CD4-positive, alpha-beta memory T cell (primary cell): ENCODE results near the gene GPRC5B. TPM values are rescaled to one million over a fixed set of nuclear protein-coding genes. Genes with fewer than 3 reads are reported as not detected.

Source experiments
- CTCF ChIA-PET: fragments of 350-600 bp; sonication (Branson Sonifier 250); formaldehyde crosslinking; loops from one replicate; lab custom pipeline; 2021; ENCODE audit warnings: inconsistent platforms; ENCODE audit not compliant: partially characterized antibody; lab: Charles Lee
- POLR2A ChIA-PET: fragments of 350-600 bp; sonication (Branson Sonifier 250); formaldehyde crosslinking; loops from one replicate; lab custom pipeline; 2021; ENCODE audit not compliant: partially characterized antibody; lab: Charles Lee
- DNase-seq, 5 donors: peaks; one replicate each; pipeline versions ENCODE4 v3.0.0 to v3.0.0-alpha.2; 2020 to 2022; ENCODE audit warnings: mixed read lengths in 1 of 5
- H3K27ac ChIP-seq: one replicate; pipeline ENCODE4 v1.7.0; 2013; ENCODE audit warnings: low read depth, low read length
- H3K27me3 ChIP-seq: 2 replicates; pipeline ENCODE4 v1.7.0; 2013; ENCODE audit warnings: mild to moderate bottlenecking, low read length, moderate library complexity; ENCODE audit not compliant: insufficient read depth
- H3K36me3 ChIP-seq: 2 replicates; pipeline ENCODE4 v1.7.0; 2013; ENCODE audit warnings: mild to moderate bottlenecking, low read length, moderate library complexity; ENCODE audit not compliant: insufficient read depth
- H3K4me1 ChIP-seq: 2 replicates; pipeline ENCODE4 v1.7.0; 2013; ENCODE audit warnings: mild to moderate bottlenecking, low read length, moderate library complexity; ENCODE audit not compliant: insufficient read depth
- H3K4me3 ChIP-seq, 2 donors: one replicate each; pipeline ENCODE4 v1.7.0; 2013; ENCODE audit warnings: low read length in 2 of 2, mild to moderate bottlenecking in 1 of 2
- H3K9me3 ChIP-seq, 2 donors: one replicate each; pipeline ENCODE4 v1.7.0; 2013; ENCODE audit warnings: low read length in 2 of 2, control low read depth in 1 of 2; ENCODE audit not compliant: control insufficient read depth in 1 of 2
- H3K27ac Mint-ChIP-seq, 7 donors: one replicate each; pipeline ENCODE4 v1.8.0; 2020 to 2021; ENCODE audit warnings: mixed read lengths in 7 of 7, mild to moderate bottlenecking in 6 of 7, inconsistent platforms in 3 of 7, moderate library complexity in 3 of 7
- H3K27me3 Mint-ChIP-seq, 2 donors: one replicate each; pipeline ENCODE4 v1.8.0; 2020 to 2021; ENCODE audit warnings: mixed read lengths in 2 of 2
- H3K36me3 Mint-ChIP-seq, 2 donors: one replicate each; pipeline ENCODE4 v1.8.0; 2020 to 2021; ENCODE audit warnings: mixed read lengths in 2 of 2, inconsistent platforms in 1 of 2, mild to moderate bottlenecking in 1 of 2
- H3K4me1 Mint-ChIP-seq, 4 donors: one replicate each; pipeline ENCODE4 v1.8.0; 2020 to 2021; ENCODE audit warnings: mixed read lengths in 4 of 4, mild to moderate bottlenecking in 1 of 4
- H3K4me3 Mint-ChIP-seq, 8 donors: one replicate each; pipeline ENCODE4 v1.8.0; 2020 to 2021; ENCODE audit warnings: mixed read lengths in 8 of 8, mild to moderate bottlenecking in 7 of 8, moderate library complexity in 6 of 8, inconsistent platforms in 3 of 8
- H3K9me3 Mint-ChIP-seq, 8 donors: one replicate each; pipeline ENCODE4 v1.8.0; 2020 to 2021; ENCODE audit warnings: mixed read lengths in 8 of 8, mild to moderate bottlenecking in 5 of 8, inconsistent platforms in 3 of 8, moderate library complexity in 1 of 8
- intact Hi-C: fragments of 100-400 bp; cut with micrococcal nuclease; formaldehyde crosslinking; loops from one replicate; pipeline ENCODE4 v1.15.1; 2023
- polyA plus RNA-seq, 2 donors: library from polyadenylated mRNA; unstranded; fragments of 300-500 nt; fragmentation: Illumina TruSeq; gene quantifications; one replicate each; pipeline ENCODE4 v1.2.3, GENCODE V29; 2021
- total RNA-seq, 2 experiments: library from RNA; stranded (reverse); gene quantifications; one replicate each; pipeline ENCODE4 v1.2.3, GENCODE V29; 2021

GPRC5B gene
- total and polyA plus RNA-seq, 4 experiments from 2014 or later, result 1.7 to 2.4 TPM; not detected in 2

DNA sequence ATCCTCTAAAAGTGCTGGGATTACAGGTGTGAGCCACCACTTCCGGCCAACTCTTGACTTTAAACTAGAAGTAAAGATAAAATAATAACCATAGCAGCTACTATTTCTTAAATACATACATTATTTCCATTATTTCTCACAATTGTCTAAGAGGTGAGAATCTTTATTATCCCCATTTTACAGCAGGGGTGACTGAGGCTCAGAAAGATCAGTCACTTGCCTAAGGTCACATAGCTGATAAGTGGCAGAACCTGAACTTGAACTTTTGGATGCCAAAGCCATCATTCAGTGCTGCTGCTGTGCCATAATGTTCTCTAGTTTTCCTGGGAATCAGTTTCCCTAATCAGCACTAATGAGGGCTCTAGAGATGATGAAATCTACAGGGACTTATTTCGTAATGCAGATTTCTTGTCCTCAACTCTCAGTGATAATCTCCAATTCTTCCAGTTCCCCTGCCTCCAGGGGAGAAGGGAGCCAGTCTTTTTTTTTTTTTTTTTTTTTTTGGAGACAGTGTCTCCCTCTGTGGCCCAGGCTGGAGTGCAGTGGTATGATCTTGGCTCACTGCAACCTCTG lies 25.2 kb upstream of the GPRC5B start:
- peaks cover 7% of the 10 kb centered on the region for H3K4me1 ChIP-seq
- POLR2A ChIA-PET, result no interaction called here
- CTCF ChIA-PET, result interaction anchor here (1.3 to 5.7 kb wide), 2 partner anchors 20 to 474 kb away, joined by 6 to 60 read pairs; no protein-coding TSS in a partner anchor
- peaks cover 8 to 10% (median 8%) of the 10 kb centered on the region in 4 donors for H3K4me1 Mint-ChIP-seq
- H3K27me3 ChIP-seq, result no peaks in the 10 kb centered on the region
- no peak overlapping the region for H3K4me3 ChIP-seq
- DNase-seq, result no peak
- no peaks in the 10 kb centered on the region for H3K36me3 Mint-ChIP-seq
- no peaks in the 10 kb centered on the region for H3K9me3 ChIP-seq
- H3K27ac Mint-ChIP-seq, result no peak overlapping the region
- peaks cover 0 to 5% (median 0%) of the 10 kb centered on the region in 8 donors for H3K9me3 Mint-ChIP-seq
- H3K27me3 Mint-ChIP-seq, result peaks cover 6 to 12% of the 10 kb centered on the region in 2 donors
- intact Hi-C loops, result loop anchor here (5.0 kb wide), 1 partner anchor 392 kb away; no protein-coding TSS in a partner anchor
- H3K27ac ChIP-seq, result no peak overlapping the region
- no peak overlapping the region for H3K4me3 Mint-ChIP-seq
- no peaks in the 10 kb centered on the region for H3K36me3 ChIP-seq

DNA sequence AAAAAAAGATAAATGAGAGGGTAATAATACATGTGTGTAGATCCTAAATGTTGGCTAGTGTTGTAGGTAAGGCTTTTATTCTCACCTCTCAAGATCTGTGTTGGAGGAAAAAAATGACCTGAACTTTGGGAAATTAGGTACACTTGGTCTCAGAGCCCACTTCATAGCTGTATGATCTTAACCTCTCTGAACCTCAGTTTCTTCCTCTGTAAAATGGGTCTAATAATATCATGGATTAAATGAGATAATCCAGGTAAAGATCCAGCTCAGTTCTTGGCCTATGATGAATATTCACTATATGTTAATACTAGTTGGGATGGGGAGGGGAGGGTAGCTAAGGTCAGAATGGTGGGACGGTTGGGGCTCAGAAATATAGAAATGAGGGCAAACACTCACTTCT lies 24.3 kb upstream of the GPRC5B start:
- intact Hi-C loops, result loop anchor here (5.0 kb wide), 1 partner anchor 393 kb away; no protein-coding TSS in a partner anchor
- CTCF ChIA-PET, result interaction anchor here (1.3 to 5.7 kb wide), 7 partner anchors 11 to 475 kb away, joined by 3 to 60 read pairs (median 11); no protein-coding TSS in a partner anchor
- H3K27me3 ChIP-seq, result no peaks in the 10 kb centered on the region
- Mint-ChIP-seq H3K9me3 (peaks cover 0 to 5% (median 0%) of the 10 kb centered on the region in 8 donors), H3K4me1 (peaks cover 8 to 10% (median 8%) of the 10 kb centered on the region in 4 donors), H3K27me3 (peaks cover 6 to 12% of the 10 kb centered on the region in 2 donors), H3K36me3 (no peaks in the 10 kb centered on the region), H3K4me3 (no peak overlapping the region), H3K27ac (no peak overlapping the region)
- H3K9me3 ChIP-seq, result no peaks in the 10 kb centered on the region
- DNase-seq, result no peak
- H3K4me3 ChIP-seq, result no peak overlapping the region
- no peak overlapping the region for H3K27ac ChIP-seq
- H3K4me1 ChIP-seq, result peaks cover 7% of the 10 kb centered on the region
- POLR2A ChIA-PET, result no interaction called here
- no peaks in the 10 kb centered on the region for H3K36me3 ChIP-seq

DNA sequence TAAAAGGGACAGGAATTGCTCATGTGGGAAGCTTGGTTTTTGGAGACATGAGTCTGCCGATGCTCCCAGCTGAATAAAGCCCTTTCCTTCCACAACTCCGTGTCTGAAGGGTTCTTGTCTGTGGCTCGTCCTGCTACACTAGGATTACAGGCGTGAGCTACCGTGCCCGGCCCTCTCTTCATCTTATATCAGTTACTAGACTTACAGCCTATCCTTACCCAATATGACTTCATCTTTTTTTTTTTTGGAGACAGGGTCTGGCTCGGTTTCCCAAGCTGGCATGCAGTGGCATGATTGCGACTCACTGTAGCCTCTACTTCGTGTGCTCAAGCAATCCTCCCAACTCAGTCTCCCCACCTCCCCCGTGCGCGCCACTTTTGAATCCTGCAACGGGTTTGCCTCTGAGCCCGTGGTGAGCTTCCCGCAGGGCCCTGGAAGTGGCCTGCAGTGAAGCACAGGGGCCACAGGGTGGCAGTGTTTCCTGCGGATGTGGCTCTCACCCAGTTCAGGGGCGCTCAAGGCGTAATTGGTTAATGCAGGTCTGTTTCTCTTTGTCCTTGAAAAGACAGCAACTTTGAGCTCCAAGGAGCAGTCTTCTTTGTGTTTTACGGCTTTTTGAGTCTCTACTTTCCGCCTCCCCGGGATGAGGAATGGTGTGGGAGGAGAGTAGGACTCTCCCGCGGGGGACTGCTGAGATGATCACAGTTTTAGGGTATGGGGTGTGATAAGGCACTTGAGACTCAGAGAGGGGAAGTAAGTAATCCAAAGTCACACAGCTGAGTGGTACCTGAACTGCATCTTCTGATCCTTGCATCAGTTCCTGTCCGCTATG lies 22.7 kb upstream of the GPRC5B start:
- Mint-ChIP-seq H3K4me1 (peaks cover 8 to 10% (median 8%) of the 10 kb centered on the region in 4 donors), H3K27ac (peak overlapping the region in 3 of 7 donors; percentile 5 to 64 (median 57)), H3K9me3 (peaks cover 0 to 3% (median 0%) of the 10 kb centered on the region in 8 donors), H3K36me3 (no peaks in the 10 kb centered on the region), H3K4me3 (peak overlapping the region; percentile 24 to 77 (median 70)), H3K27me3 (peaks cover 6 to 12% of the 10 kb centered on the region in 2 donors)
- intact Hi-C loops, result loop anchor here (1.0 to 5.0 kb wide), 2 partner anchors 395 to 478 kb away; no protein-coding TSS in a partner anchor
- Histone ChIP-seq H3K27me3 (no peaks in the 10 kb centered on the region), H3K36me3 (no peaks in the 10 kb centered on the region), H3K4me1 (peaks cover 7% of the 10 kb centered on the region), H3K4me3 (no peak overlapping the region), H3K27ac (no peak overlapping the region), H3K9me3 (no peaks in the 10 kb centered on the region)
- ChIA-PET CTCF (interaction anchor here (0.6 to 5.7 kb wide), 33 partner anchors 9 to 476 kb away, joined by 3 to 60 read pairs (median 4); partner anchors contain the start of genes IQCK, KNOP1 and VPS35L), POLR2A (interaction anchor here (1.2 kb wide), 1 partner anchor 21 kb away, joined by 3 read pairs; no protein-coding TSS in a partner anchor)
- DNase-seq, result peak; percentile 59 to 68 (median 66)

DNA sequence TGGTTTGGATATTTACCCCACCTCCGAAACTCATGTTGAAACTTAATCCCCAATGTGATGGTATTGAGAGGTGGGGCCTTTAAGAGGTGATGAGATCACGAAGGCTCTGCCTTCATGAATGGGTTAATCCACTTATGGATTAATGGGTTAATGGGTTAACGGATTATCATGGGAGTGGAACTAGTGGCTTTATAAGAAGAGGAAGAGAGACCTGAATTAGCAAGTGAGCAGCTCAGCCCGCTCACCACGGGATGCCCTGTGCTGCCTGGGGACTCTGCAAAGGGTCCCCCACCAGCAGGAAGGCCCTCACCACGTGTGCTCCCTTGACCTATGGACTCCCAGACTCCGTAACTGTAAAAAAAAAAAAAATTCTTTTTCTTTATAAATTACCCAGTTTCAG lies 16.5 kb upstream of the GPRC5B start:
- Mint-ChIP-seq H3K4me1 (peaks cover 0 to 4% (median 3%) of the 10 kb centered on the region in 4 donors), H3K27me3 (peaks cover 6 to 10% of the 10 kb centered on the region in 2 donors), H3K9me3 (no peaks in the 10 kb centered on the region), H3K4me3 (no peak overlapping the region), H3K27ac (no peak overlapping the region), H3K36me3 (no peaks in the 10 kb centered on the region)
- intact Hi-C loops, result no loop called here
- Histone ChIP-seq H3K27ac (no peak overlapping the region), H3K9me3 (no peaks in the 10 kb centered on the region), H3K4me3 (no peak overlapping the region), H3K36me3 (no peaks in the 10 kb centered on the region), H3K4me1 (no peaks in the 10 kb centered on the region), H3K27me3 (no peaks in the 10 kb centered on the region)
- ChIA-PET CTCF (interaction anchor here (1.0 to 1.7 kb wide), 2 partner anchors 10 to 11 kb away, joined by 4 read pairs; no protein-coding TSS in a partner anchor), POLR2A (no interaction called here)
- no peak for DNase-seq

DNA sequence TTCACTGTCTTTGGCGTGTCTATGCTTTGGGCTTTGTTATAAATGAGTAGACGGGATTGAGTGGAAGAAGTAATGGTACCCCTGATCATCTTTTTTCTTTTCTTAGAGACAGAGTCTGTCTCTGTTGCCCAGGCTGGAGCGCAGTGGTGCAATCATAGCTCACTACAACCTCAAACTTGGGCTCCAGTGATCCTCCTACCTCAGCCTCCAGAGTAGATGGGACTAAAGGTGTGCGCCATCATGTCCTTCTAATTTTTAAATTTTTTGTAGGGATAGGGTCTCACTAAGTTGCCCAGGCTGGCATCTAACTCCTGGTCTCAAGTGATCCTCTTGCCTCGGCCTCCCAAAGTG lies 14.9 kb upstream of the GPRC5B start:
- H3K27me3 ChIP-seq, result no peaks in the 10 kb centered on the region
- Mint-ChIP-seq H3K9me3 (no peaks in the 10 kb centered on the region), H3K27me3 (peaks cover 6 to 10% of the 10 kb centered on the region in 2 donors), H3K4me1 (peaks cover 0 to 4% (median 3%) of the 10 kb centered on the region in 4 donors), H3K27ac (no peak overlapping the region), H3K36me3 (no peaks in the 10 kb centered on the region), H3K4me3 (no peak overlapping the region)
- H3K27ac ChIP-seq, result no peak overlapping the region
- CTCF ChIA-PET, result interaction anchor here (1.2 to 3.6 kb wide), 3 partner anchors 8 to 29 kb away, joined by 4 to 19 read pairs (median 5); no protein-coding TSS in a partner anchor
- POLR2A ChIA-PET, result no interaction called here
- H3K9me3 ChIP-seq, result no peaks in the 10 kb centered on the region
- DNase-seq, result no peak
- no peaks in the 10 kb centered on the region for H3K36me3 ChIP-seq
- H3K4me3 ChIP-seq, result no peak overlapping the region
- H3K4me1 ChIP-seq, result no peaks in the 10 kb centered on the region
- intact Hi-C loops, result no loop called here

DNA sequence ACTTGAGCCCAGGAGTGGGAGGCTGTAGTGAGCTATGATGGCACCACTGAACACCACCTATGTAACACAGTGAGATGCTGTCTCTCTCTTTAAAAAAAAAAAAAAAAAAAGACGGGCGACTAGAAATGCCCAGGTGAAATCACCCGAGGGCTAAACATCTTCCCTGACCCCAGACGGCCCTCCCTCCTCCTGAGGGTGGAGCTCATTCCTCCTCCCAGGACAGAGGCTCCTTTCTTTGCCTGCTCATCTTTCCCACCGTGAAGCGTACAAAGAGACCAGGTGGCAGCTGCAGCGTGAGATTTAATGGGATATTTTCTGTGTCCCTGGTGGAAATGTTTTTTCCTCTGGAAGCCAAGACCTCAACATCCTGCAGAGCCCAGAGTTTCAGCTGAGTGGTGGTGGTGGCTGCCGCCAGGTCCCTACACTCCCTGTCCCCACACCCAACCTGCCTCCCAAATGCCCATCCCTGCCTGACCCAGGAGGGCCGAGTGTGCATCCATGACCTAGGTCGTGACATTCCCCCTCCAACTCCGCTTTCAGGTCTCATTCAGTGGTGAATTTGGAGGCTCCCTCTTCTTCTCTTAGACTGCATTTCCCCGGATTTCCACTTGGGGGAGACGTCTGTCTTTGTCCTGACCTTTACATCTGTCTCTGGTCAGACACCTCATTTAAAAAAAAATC lies 14.4 kb upstream of the GPRC5B start:
- Mint-ChIP-seq H3K9me3 (no peaks in the 10 kb centered on the region), H3K27ac (peak overlapping the region in 1 of 7 donors; percentile 77), H3K36me3 (no peaks in the 10 kb centered on the region), H3K4me1 (peaks cover 0 to 4% (median 3%) of the 10 kb centered on the region in 4 donors), H3K4me3 (no peak overlapping the region), H3K27me3 (peaks cover 6 to 10% of the 10 kb centered on the region in 2 donors)
- POLR2A ChIA-PET, result no interaction called here
- intact Hi-C loops, result no loop called here
- H3K36me3 ChIP-seq, result no peaks in the 10 kb centered on the region
- no peak overlapping the region for H3K4me3 ChIP-seq
- CTCF ChIA-PET, result interaction anchor here (0.7 to 3.6 kb wide), 7 partner anchors 9 to 818 kb away, joined by 3 to 19 read pairs (median 4); no protein-coding TSS in a partner anchor
- no peaks in the 10 kb centered on the region for H3K4me1 ChIP-seq
- no peaks in the 10 kb centered on the region for H3K9me3 ChIP-seq
- peak in 4 of 5 donors; percentile 18 to 35 (median 25) for DNase-seq
- H3K27ac ChIP-seq, result no peak overlapping the region
- H3K27me3 ChIP-seq, result no peaks in the 10 kb centered on the region
